Measurements from ENCODE around the gene TLR5. TPM values are rescaled to one million over a fixed set of nuclear protein-coding genes. Genes with fewer than 3 reads are reported as not detected.

The TLR5 gene
- total RNA-seq, 5 donors from 2014 or later (not counting 1 experiment from before 2014, with no cell fraction given) = 2.5 to 8.1 (median 3.8) TPM

DNA sequence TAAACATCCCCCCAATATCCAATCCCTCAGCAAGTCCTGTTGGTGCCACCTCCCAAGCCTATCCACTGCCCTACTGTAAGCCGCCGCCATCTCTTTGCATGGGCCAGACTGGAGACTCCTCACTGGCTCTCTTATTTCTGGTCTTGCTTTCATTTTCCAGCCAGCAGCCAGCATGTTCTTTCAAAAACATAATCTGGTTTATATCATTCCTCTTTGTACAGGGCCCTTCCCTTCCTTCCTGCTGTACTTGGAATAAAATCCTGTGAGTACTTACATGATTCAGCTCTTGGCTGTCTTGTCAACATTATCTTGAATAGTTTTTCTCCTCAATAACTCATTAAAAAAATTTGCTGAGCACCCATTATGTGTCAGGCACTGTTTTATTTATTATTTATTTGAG is 28.2 kb downstream of the TLR5 start:
- DNase-seq = no peak
- Mint-ChIP-seq H3K27me3 (peaks cover 0 to 1% of the 10 kb centered on the region in 2 donors), H3K4me3 (no peak overlapping the region), H3K36me3 (peaks cover 12% of the 10 kb centered on the region), H3K27ac (no peak overlapping the region), H3K4me1 (no peaks in the 10 kb centered on the region), H3K9me3 (no peaks in the 10 kb centered on the region)
- Histone ChIP-seq H3K4me1 (ENCODE audit: control insufficient read depth in 1 of 2, extremely low read depth in 1 of 2, insufficient read depth in 2 of 2, low read length in 2 of 2) (no peaks in the 10 kb centered on the region), H3K36me3 (ENCODE audit: control insufficient read depth in 2 of 2, extremely low read depth in 1 of 2, insufficient read depth in 1 of 2, low read length in 1 of 2) (no peaks in the 10 kb centered on the region), H3K4me3 (ENCODE audit: control insufficient read depth in 1 of 2, extremely low read depth in 1 of 2, low read length in 1 of 2) (no peak overlapping the region), H3K9me3 (no peaks in the 10 kb centered on the region), H3K27ac (ENCODE audit: low read length) (no peak overlapping the region), H3K27me3 (replicated peaks in 1 of 2; ENCODE audit: control insufficient read depth in 2 of 2, extremely low read depth in 1 of 2, insufficient read depth in 2 of 2, low read length in 1 of 2) (peaks cover 0 to 5% of the 10 kb centered on the region in 2 experiments)
- WGBS (ENCODE audit: insufficient coverage) = 100% methylated on average over 2 of the region's 2 CpGs
- POLR2A ChIA-PET = no interaction called here
- no peak for ATAC-seq (replicated peaks in 1 of 4)
- CTCF ChIA-PET = interaction anchor here in 1 of 2 donors (1.4 kb wide), 1 partner anchor 9 kb away, joined by 5 read pairs; no protein-coding TSS in a partner anchor

DNA sequence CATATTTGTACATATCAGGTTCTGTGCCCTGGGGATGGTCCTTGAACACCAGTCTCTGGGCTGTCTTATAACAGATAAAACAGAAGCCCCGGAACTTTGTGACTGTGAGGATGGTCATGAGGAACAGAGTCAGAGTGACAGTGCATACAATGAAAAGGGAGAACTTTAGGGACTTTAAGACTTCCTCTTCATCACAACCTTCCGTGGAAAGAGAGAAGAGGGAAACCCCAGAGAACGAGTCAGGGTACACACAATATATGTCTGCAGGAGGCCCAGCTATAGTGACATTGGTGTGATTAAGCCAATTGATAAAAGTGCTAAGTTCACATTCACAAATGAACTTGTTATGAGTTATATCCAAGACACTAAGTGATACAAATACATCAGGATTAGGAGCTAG is 32.1 kb downstream of the TLR5 start:
- Histone ChIP-seq H3K27me3 (replicated peaks in 1 of 2; ENCODE audit: control insufficient read depth in 2 of 2, extremely low read depth in 1 of 2, insufficient read depth in 2 of 2, low read length in 1 of 2) (peaks cover 0 to 7% of the 10 kb centered on the region in 2 experiments), H3K4me3 (ENCODE audit: control insufficient read depth in 1 of 2, extremely low read depth in 1 of 2, low read length in 1 of 2) (no peak overlapping the region), H3K27ac (ENCODE audit: low read length) (no peak overlapping the region), H3K9me3 (no peaks in the 10 kb centered on the region), H3K36me3 (ENCODE audit: control insufficient read depth in 2 of 2, extremely low read depth in 1 of 2, insufficient read depth in 1 of 2, low read length in 1 of 2) (no peaks in the 10 kb centered on the region), H3K4me1 (ENCODE audit: control insufficient read depth in 1 of 2, extremely low read depth in 1 of 2, insufficient read depth in 2 of 2, low read length in 2 of 2) (no peaks in the 10 kb centered on the region)
- ATAC-seq (replicated peaks in 1 of 4) = no peak
- WGBS (ENCODE audit: insufficient coverage) = no CpG with 5 or more reads among the region's 3 CpGs
- H3K4me3 Mint-ChIP-seq = no peak overlapping the region
- H3K27ac Mint-ChIP-seq = no peak overlapping the region
- CTCF ChIA-PET = no interaction called here
- peaks cover 6% of the 10 kb centered on the region for H3K36me3 Mint-ChIP-seq
- DNase-seq = no peak
- H3K27me3 Mint-ChIP-seq = peaks cover 3 to 7% of the 10 kb centered on the region in 2 donors
- H3K4me1 Mint-ChIP-seq = no peaks in the 10 kb centered on the region
- POLR2A ChIA-PET = no interaction called here
- no peaks in the 10 kb centered on the region for H3K9me3 Mint-ChIP-seq

DNA sequence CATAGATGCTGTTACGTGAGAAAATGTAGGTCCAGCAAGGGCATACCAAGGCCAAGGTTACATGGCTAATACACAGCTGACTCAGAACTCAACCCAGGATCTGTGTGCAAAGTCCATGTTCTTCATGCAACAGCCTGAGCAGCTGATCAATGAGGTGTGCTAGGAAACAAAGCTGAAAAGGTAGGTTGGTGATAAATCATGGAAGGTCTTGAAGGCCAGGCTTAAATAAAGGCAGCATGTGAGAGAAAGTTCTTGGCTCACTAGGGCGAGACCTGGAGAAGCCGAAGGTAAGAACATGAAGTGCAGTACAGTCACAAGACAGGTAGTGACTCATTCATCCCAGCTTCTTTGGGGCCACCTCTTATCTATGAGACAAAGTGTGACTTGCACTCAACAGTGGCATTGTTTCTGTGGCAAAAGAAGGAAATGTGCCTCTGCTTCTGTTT is 33.4 kb downstream of the TLR5 start:
- Histone ChIP-seq H3K4me1 (ENCODE audit: control insufficient read depth in 1 of 2, extremely low read depth in 1 of 2, insufficient read depth in 2 of 2, low read length in 2 of 2) (no peaks in the 10 kb centered on the region), H3K9me3 (no peaks in the 10 kb centered on the region), H3K27ac (ENCODE audit: low read length) (no peak overlapping the region), H3K27me3 (replicated peaks in 1 of 2; ENCODE audit: control insufficient read depth in 2 of 2, extremely low read depth in 1 of 2, insufficient read depth in 2 of 2, low read length in 1 of 2) (peaks cover 0 to 9% of the 10 kb centered on the region in 2 experiments), H3K4me3 (ENCODE audit: control insufficient read depth in 1 of 2, extremely low read depth in 1 of 2, low read length in 1 of 2) (no peak overlapping the region), H3K36me3 (ENCODE audit: control insufficient read depth in 2 of 2, extremely low read depth in 1 of 2, insufficient read depth in 1 of 2, low read length in 1 of 2) (no peaks in the 10 kb centered on the region)
- DNase-seq (no peak), ATAC-seq (replicated peaks in 1 of 4) (no peak)
- H3K9me3 Mint-ChIP-seq = no peaks in the 10 kb centered on the region
- peaks cover 3 to 7% of the 10 kb centered on the region in 2 donors for H3K27me3 Mint-ChIP-seq
- no peak overlapping the region for H3K27ac Mint-ChIP-seq
- ChIA-PET CTCF (no interaction called here), POLR2A (no interaction called here)
- no peak overlapping the region for H3K4me3 Mint-ChIP-seq
- H3K36me3 Mint-ChIP-seq = no peaks in the 10 kb centered on the region
- no peaks in the 10 kb centered on the region for H3K4me1 Mint-ChIP-seq
- 61% methylated on average over 2 of the region's 3 CpGs for WGBS (ENCODE audit: insufficient coverage)

DNA sequence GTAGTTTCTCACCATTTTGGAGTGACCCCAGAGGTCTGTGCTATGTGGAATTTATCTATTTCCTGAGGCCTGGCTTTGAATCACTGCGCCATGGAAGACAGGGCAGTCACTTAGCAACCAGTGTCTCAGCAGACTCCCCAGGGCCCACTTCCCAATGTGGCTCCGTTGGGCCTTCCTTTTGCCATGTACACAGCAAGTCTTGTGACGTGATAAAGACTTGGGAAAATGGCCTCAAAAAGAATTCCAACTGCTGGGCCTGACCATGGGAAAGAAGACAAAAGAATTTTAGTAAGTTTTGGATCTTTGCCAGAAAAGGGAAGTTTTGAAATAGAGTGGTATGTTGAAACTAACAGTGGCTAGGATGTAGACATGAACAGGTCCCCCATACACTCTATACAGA is 36.2 kb downstream of the TLR5 start:
- Histone ChIP-seq H3K27ac (ENCODE audit: low read length) (no peak overlapping the region), H3K4me1 (ENCODE audit: control insufficient read depth in 1 of 2, extremely low read depth in 1 of 2, insufficient read depth in 2 of 2, low read length in 2 of 2) (no peaks in the 10 kb centered on the region), H3K36me3 (ENCODE audit: control insufficient read depth in 2 of 2, extremely low read depth in 1 of 2, insufficient read depth in 1 of 2, low read length in 1 of 2) (no peaks in the 10 kb centered on the region), H3K27me3 (replicated peaks in 1 of 2; ENCODE audit: control insufficient read depth in 2 of 2, extremely low read depth in 1 of 2, insufficient read depth in 2 of 2, low read length in 1 of 2) (peaks cover 0 to 12% of the 10 kb centered on the region in 2 experiments), H3K4me3 (ENCODE audit: control insufficient read depth in 1 of 2, extremely low read depth in 1 of 2, low read length in 1 of 2) (no peak overlapping the region), H3K9me3 (no peaks in the 10 kb centered on the region)
- Mint-ChIP-seq H3K9me3 (no peaks in the 10 kb centered on the region), H3K27ac (no peak overlapping the region), H3K27me3 (peaks cover 8 to 10% of the 10 kb centered on the region in 2 donors), H3K4me1 (no peaks in the 10 kb centered on the region), H3K4me3 (no peak overlapping the region), H3K36me3 (no peaks in the 10 kb centered on the region)
- ChIA-PET POLR2A (no interaction called here), CTCF (no interaction called here)
- WGBS (ENCODE audit: insufficient coverage) = 100% methylated on average over 2 of the region's 3 CpGs
- no peak for ATAC-seq (replicated peaks in 1 of 4)
- no peak for DNase-seq

DNA sequence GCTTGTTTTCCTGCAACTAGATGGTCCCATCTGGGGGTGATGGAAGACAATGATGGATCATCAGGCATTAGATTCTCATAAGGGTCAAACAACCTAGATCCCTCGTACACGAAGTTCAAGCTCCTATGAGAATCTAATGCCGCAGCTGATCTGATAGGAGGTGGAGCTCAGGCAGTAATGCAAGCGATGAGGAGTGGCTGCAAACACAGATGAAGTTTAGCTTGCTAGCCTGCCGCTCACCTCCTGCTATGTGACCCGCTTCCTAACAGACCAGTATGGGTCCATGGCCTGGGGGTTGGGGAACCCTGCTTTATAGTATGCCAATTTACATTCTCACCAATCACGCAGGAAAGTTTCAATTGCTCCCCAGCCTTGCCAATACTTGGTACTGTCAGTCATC is 37.5 kb downstream of the TLR5 start:
- Histone ChIP-seq H3K36me3 (ENCODE audit: control insufficient read depth in 2 of 2, extremely low read depth in 1 of 2, insufficient read depth in 1 of 2, low read length in 1 of 2) (no peaks in the 10 kb centered on the region), H3K27ac (ENCODE audit: low read length) (no peak overlapping the region), H3K4me3 (ENCODE audit: control insufficient read depth in 1 of 2, extremely low read depth in 1 of 2, low read length in 1 of 2) (no peak overlapping the region), H3K27me3 (replicated peaks in 1 of 2; ENCODE audit: control insufficient read depth in 2 of 2, extremely low read depth in 1 of 2, insufficient read depth in 2 of 2, low read length in 1 of 2) (peaks cover 0 to 12% of the 10 kb centered on the region in 2 experiments), H3K9me3 (no peaks in the 10 kb centered on the region), H3K4me1 (ENCODE audit: control insufficient read depth in 1 of 2, extremely low read depth in 1 of 2, insufficient read depth in 2 of 2, low read length in 2 of 2) (no peaks in the 10 kb centered on the region)
- Mint-ChIP-seq H3K27ac (no peak overlapping the region), H3K9me3 (peaks cover 0 to 9% (median 0%) of the 10 kb centered on the region in 3 donors), H3K27me3 (peaks cover 10% of the 10 kb centered on the region in 2 donors), H3K4me1 (no peaks in the 10 kb centered on the region), H3K36me3 (no peaks in the 10 kb centered on the region), H3K4me3 (no peak overlapping the region)
- DNase-seq (no peak), ATAC-seq (replicated peaks in 1 of 4) (no peak)
- CTCF ChIA-PET = no interaction called here
- 95% methylated on average over 6 of the region's 7 CpGs for WGBS (ENCODE audit: insufficient coverage)
- POLR2A ChIA-PET = no interaction called here

DNA sequence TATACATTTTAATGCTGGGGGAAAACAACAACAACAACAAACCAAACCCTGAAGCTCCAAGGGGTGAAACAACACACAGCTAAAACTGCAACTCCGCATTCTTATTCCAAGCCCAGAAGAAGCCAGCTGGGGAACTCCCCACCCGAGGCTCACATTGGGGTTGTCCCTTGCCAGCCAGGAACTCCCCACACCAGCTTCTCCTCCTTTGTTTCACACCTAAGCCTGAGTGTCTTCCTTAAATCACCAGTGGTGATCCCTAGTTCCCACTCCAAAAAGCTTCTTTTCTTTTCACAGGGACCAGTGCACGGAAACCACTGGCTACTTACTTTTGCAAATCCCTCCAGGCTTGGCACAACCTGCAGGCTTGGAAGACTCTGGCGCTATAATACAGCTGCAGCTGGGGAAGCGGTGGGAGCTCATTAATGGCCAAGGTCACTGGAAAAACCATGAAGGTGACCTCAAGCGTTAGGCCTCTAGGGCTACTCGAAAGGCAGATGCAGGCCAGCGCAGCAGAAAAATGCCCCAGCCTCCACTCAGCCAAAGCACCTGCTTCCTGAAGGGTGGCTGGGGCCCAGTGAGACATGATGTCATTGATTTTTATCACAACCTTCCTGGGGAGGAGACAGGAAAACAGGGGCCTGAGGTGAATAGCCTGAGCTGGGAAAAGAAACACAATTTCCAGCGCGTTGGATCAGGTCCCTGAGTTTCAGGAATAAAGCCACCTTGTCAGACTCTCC is 40.1 kb downstream of the TLR5 start:
- ATAC-seq (replicated peaks in 1 of 4) (no peak), DNase-seq (no peak)
- Mint-ChIP-seq H3K36me3 (no peaks in the 10 kb centered on the region), H3K27me3 (peaks cover 4 to 9% of the 10 kb centered on the region in 2 donors), H3K4me3 (no peak overlapping the region), H3K9me3 (peaks cover 4 to 15% (median 6%) of the 10 kb centered on the region in 3 donors), H3K27ac (no peak overlapping the region), H3K4me1 (no peaks in the 10 kb centered on the region)
- no peaks in the 10 kb centered on the region for H3K4me1 ChIP-seq (ENCODE audit: control insufficient read depth in 1 of 2, extremely low read depth in 1 of 2, insufficient read depth in 2 of 2, low read length in 2 of 2)
- H3K27me3 ChIP-seq (replicated peaks in 1 of 2; ENCODE audit: control insufficient read depth in 2 of 2, extremely low read depth in 1 of 2, insufficient read depth in 2 of 2, low read length in 1 of 2) = peaks cover 0 to 13% of the 10 kb centered on the region in 2 experiments
- no peak overlapping the region for H3K4me3 ChIP-seq (ENCODE audit: control insufficient read depth in 1 of 2, extremely low read depth in 1 of 2, low read length in 1 of 2)
- ChIA-PET CTCF (interaction anchor here in 1 of 2 donors (1.4 kb wide), 1 partner anchor 21 kb away, joined by 5 read pairs; no protein-coding TSS in a partner anchor), POLR2A (interaction anchor here (0.6 to 0.7 kb wide), 2 partner anchors 380 to 1210 kb away, joined by 3 read pairs; no protein-coding TSS in a partner anchor)
- 64% methylated on average over 8 of the region's 10 CpGs for WGBS (ENCODE audit: insufficient coverage)
- no peaks in the 10 kb centered on the region for H3K9me3 ChIP-seq
- no peak overlapping the region for H3K27ac ChIP-seq (ENCODE audit: low read length)
- no peaks in the 10 kb centered on the region for H3K36me3 ChIP-seq (ENCODE audit: control insufficient read depth in 2 of 2, extremely low read depth in 1 of 2, insufficient read depth in 1 of 2, low read length in 1 of 2)
